CD14-positive monocyte (primary cell): ENCODE measurements around the gene IL7R. TPM values are rescaled to one million over a fixed set of nuclear protein-coding genes. Genes with fewer than 3 reads are reported as not detected.

Source experiments
- DNase-seq, 3 donors: peaks; one replicate each; pipeline ENCODE4 v3.0.0-alpha.2; 2011 to 2022
- H2AFZ ChIP-seq: 2 replicates; pipeline ENCODE4 v1.6.0; 2012; ENCODE audit warnings: mild to moderate bottlenecking, low read depth, low read length, inconsistent platforms; ENCODE audit not compliant: insufficient read depth, poor library complexity, severe bottlenecking
- H3K27ac ChIP-seq, 2 donors: 1 replicate in 1 of 2; 2 replicates in 1 of 2; pipeline ENCODE4 v1.5.1; 2012 to 2013; ENCODE audit warnings: low read length in 2 of 2, control low read depth in 1 of 2, inconsistent platforms in 1 of 2, low read depth in 1 of 2, mild to moderate bottlenecking in 1 of 2
- H3K27me3 ChIP-seq, 2 donors: one replicate each; pipeline versions ENCODE4 v1.6.0 to v1.6.1; 2011 to 2013; ENCODE audit warnings: low read length in 2 of 2; ENCODE audit not compliant: control insufficient read depth in 2 of 2, insufficient read depth in 2 of 2
- H3K36me3 ChIP-seq, 2 donors: replicated peaks in 1 of 2; 1 replicate in 1 of 2; 2 replicates in 1 of 2; pipeline versions ENCODE4 v1.5.1 to v1.6.1; 2012 to 2013; ENCODE audit warnings: low read length in 2 of 2, control low read depth in 1 of 2, inconsistent platforms in 1 of 2, mild to moderate bottlenecking in 1 of 2; ENCODE audit not compliant: insufficient read depth in 2 of 2, control insufficient read depth in 1 of 2
- H3K4me1 ChIP-seq, 2 donors: 1 replicate in 1 of 2; 2 replicates in 1 of 2; pipeline versions ENCODE4 v1.5.1 to v1.6.1; 2012 to 2013; ENCODE audit warnings: low read length in 2 of 2, control low read depth in 1 of 2, inconsistent platforms in 1 of 2, mild to moderate bottlenecking in 1 of 2, moderate library complexity in 1 of 2; ENCODE audit not compliant: insufficient read depth in 2 of 2, control insufficient read depth in 1 of 2
- H3K4me2 ChIP-seq: replicated peaks from 2 replicates; pipeline ENCODE3; 2012; ENCODE audit warnings: low read length, moderate library complexity, mild to moderate bottlenecking; ENCODE audit not compliant: poor library complexity, severe bottlenecking; ENCODE audit errors: extremely low read depth
- H3K4me3 ChIP-seq, 3 experiments: fragments of 200-600 bp in 1 of 3; sonication (generic) in 1 of 3; replicated peaks in 1 of 3; 1 replicate in 2 of 3; 2 replicates in 1 of 3; pipeline ENCODE4 v1.5.1; 2011 to 2013; ENCODE audit warnings: low read length in 3 of 3, mild to moderate bottlenecking in 3 of 3, control low read depth in 2 of 3, low read depth in 2 of 3, inconsistent platforms in 1 of 3, moderate library complexity in 1 of 3
- H3K79me2 ChIP-seq: 2 replicates; pipeline ENCODE4 v1.6.0; 2012; ENCODE audit warnings: mild to moderate bottlenecking, control low read depth, inconsistent platforms, low read length, moderate library complexity; ENCODE audit not compliant: insufficient read depth
- H3K9ac ChIP-seq: 2 replicates; pipeline ENCODE4 v1.6.0; 2017; ENCODE audit warnings: low read length, mild to moderate bottlenecking; ENCODE audit not compliant: insufficient read depth, poor library complexity, severe bottlenecking
- H3K9me3 ChIP-seq, 2 donors: replicated peaks in 1 of 2; 1 replicate in 1 of 2; 2 replicates in 1 of 2; pipeline versions ENCODE4 v1.5.1 to v1.6.1; 2012 to 2013; ENCODE audit warnings: low read length in 2 of 2, control low read depth in 1 of 2; ENCODE audit not compliant: control insufficient read depth in 1 of 2, insufficient read depth in 1 of 2
- H4K20me1 ChIP-seq: 2 replicates; pipeline ENCODE4 v1.6.0; 2012; ENCODE audit warnings: mild to moderate bottlenecking, low read length, control low read depth, moderate library complexity; ENCODE audit not compliant: insufficient read depth
- H3K27ac Mint-ChIP-seq, 7 donors: one replicate each; pipeline ENCODE4 v1.8.0; 2020; ENCODE audit warnings: mild to moderate bottlenecking in 7 of 7, mixed read lengths in 7 of 7, moderate library complexity in 6 of 7, inconsistent platforms in 2 of 7
- H3K27me3 Mint-ChIP-seq, 3 donors: one replicate each; pipeline ENCODE4 v1.8.0; 2021 to 2022; ENCODE audit warnings: low read depth in 3 of 3, mild to moderate bottlenecking in 3 of 3, mixed read lengths in 3 of 3, moderate library complexity in 3 of 3, inconsistent platforms in 1 of 3
- H3K36me3 Mint-ChIP-seq, 2 donors: one replicate each; pipeline ENCODE4 v1.8.0; 2020; ENCODE audit warnings: mixed read lengths in 2 of 2, inconsistent platforms in 1 of 2, mild to moderate bottlenecking in 1 of 2
- H3K4me1 Mint-ChIP-seq: one replicate; pipeline ENCODE4 v1.8.0; 2020; ENCODE audit warnings: mild to moderate bottlenecking, mixed read lengths
- H3K4me3 Mint-ChIP-seq, 2 donors: one replicate each; pipeline ENCODE4 v1.8.0; 2020; ENCODE audit warnings: mild to moderate bottlenecking in 2 of 2, mixed read lengths in 2 of 2, moderate library complexity in 1 of 2
- H3K9me3 Mint-ChIP-seq, 7 donors: one replicate each; pipeline ENCODE4 v1.8.0; 2020 to 2022; ENCODE audit warnings: mixed read lengths in 7 of 7, mild to moderate bottlenecking in 6 of 7, moderate library complexity in 6 of 7, inconsistent platforms in 2 of 7
- WGBS: methylation state at CpG from one replicate; pipeline ENCODE4 v1.1.5; 2013; ENCODE audit warnings: missing lambda C conversion rate; ENCODE audit not compliant: insufficient coverage; 5-methylcytosine and 5-hydroxymethylcytosine counted together
- intact Hi-C, 2 donors: fragments of 100-400 bp; cut with micrococcal nuclease; formaldehyde crosslinking; loops; one replicate each; pipeline versions ENCODE4 v1.15.0 to v1.15.1; 2023
- polyA plus RNA-seq, 3 donors: library from polyadenylated mRNA; depleted of rRNA in 1 of 3; unstranded in 2 of 3; stranded (reverse) in 1 of 3; fragments of 300-500 nt in 2 of 3; fragments of >200 nt in 1 of 3; fragmentation: Illumina TruSeq in 2 of 3; gene quantifications; 1 replicate in 2 of 3; 2 replicates in 1 of 3; pipeline ENCODE4 v1.2.3, GENCODE V29; 2012 to 2021
- TF ChIP-seq, protein P1 (sequence below): fragments of 200-600 bp; IDR thresholded peaks from one replicate; pipeline ENCODE4 v1.8.0; 2022; ENCODE audit warnings: antibody characterized with exemption, mild to moderate bottlenecking

Gene IL7R
- polyA plus RNA-seq, 3 donors = 0.12 to 1.9 (median 1.1) TPM

- intact Hi-C loops = no loop called here
- Mint-ChIP-seq H3K4me1 (no peaks in the 10 kb centered on the region), H3K9me3 (peaks cover 3 to 14% (median 8%) of the 10 kb centered on the region in 7 donors), H3K4me3 (no peak overlapping the region), H3K27me3 (peaks cover 0 to 2% (median 2%) of the 10 kb centered on the region in 3 donors), H3K27ac (no peak overlapping the region), H3K36me3 (no peaks in the 10 kb centered on the region)
- Histone ChIP-seq H3K27ac (no peak overlapping the region), H3K9ac (no peak overlapping the region), H3K27me3 (no peaks in the 10 kb centered on the region), H3K9me3 (no peaks in the 10 kb centered on the region), H3K36me3 (no peaks in the 10 kb centered on the region), H3K4me2 (no peak overlapping the region), H2AFZ (no peak overlapping the region), H3K4me1 (no peaks in the 10 kb centered on the region), H3K79me2 (no peaks in the 10 kb centered on the region), H3K4me3 (no peak overlapping the region), H4K20me1 (no peaks in the 10 kb centered on the region)
- TF ChIP-seq, protein P1, sequence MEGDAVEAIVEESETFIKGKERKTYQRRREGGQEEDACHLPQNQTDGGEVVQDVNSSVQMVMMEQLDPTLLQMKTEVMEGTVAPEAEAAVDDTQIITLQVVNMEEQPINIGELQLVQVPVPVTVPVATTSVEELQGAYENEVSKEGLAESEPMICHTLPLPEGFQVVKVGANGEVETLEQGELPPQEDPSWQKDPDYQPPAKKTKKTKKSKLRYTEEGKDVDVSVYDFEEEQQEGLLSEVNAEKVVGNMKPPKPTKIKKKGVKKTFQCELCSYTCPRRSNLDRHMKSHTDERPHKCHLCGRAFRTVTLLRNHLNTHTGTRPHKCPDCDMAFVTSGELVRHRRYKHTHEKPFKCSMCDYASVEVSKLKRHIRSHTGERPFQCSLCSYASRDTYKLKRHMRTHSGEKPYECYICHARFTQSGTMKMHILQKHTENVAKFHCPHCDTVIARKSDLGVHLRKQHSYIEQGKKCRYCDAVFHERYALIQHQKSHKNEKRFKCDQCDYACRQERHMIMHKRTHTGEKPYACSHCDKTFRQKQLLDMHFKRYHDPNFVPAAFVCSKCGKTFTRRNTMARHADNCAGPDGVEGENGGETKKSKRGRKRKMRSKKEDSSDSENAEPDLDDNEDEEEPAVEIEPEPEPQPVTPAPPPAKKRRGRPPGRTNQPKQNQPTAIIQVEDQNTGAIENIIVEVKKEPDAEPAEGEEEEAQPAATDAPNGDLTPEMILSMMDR = no peak
- DNase-seq = no peak
- WGBS = no CpG with 5 or more reads among the region's 5 CpGs
Observed at GRCh38 chr5:35894131-35894530, 37.4 kb downstream of the IL7R start.

GRCh38 chr5:35898952-35899660, 42.4 kb downstream of the IL7R start:
- Histone ChIP-seq H3K4me1 (no peaks in the 10 kb centered on the region), H3K9me3 (no peaks in the 10 kb centered on the region), H3K27ac (no peak overlapping the region), H3K4me3 (no peak overlapping the region), H3K9ac (no peak overlapping the region), H2AFZ (no peak overlapping the region), H4K20me1 (no peaks in the 10 kb centered on the region), H3K79me2 (no peaks in the 10 kb centered on the region), H3K4me2 (no peak overlapping the region), H3K36me3 (no peaks in the 10 kb centered on the region), H3K27me3 (no peaks in the 10 kb centered on the region)
- intact Hi-C loops = no loop called here
- Mint-ChIP-seq H3K27ac (no peak overlapping the region), H3K4me3 (no peak overlapping the region), H3K36me3 (no peaks in the 10 kb centered on the region), H3K4me1 (no peaks in the 10 kb centered on the region), H3K27me3 (peaks cover 0 to 5% (median 2%) of the 10 kb centered on the region in 3 donors), H3K9me3 (peaks cover 0 to 4% (median 2%) of the 10 kb centered on the region in 7 donors)
- 94% methylated on average over 6 of the region's 7 CpGs for WGBS
- no peak for DNase-seq
- TF ChIP-seq, protein P1 = no peak
